Testis (tissue), 2 donors: Measurements from ENCODE around the gene FOXRED2.

Experiments used
- CTCF ChIP-seq, 3 experiments: fragments of 450-650 bp in 2 of 3; fragments of 200-600 bp in 1 of 3; sonication (generic) in 1 of 3; IDR thresholded peaks; one replicate each; pipeline ENCODE4 v1.5.1; 2016 to 2019; ENCODE audit warnings: antibody characterized with exemption in 3 of 3, mild to moderate bottlenecking in 2 of 3, moderate library complexity in 1 of 3
- POLR2A ChIP-seq: fragments of 450-650 bp; IDR thresholded peaks from one replicate; pipeline ENCODE4 v1.6.1; 2017; ENCODE audit warnings: antibody characterized with exemption, mild to moderate bottlenecking, moderate library complexity

- TF ChIP-seq POLR2A (no peak), CTCF (IDR thresholded peaks at IDR 0.05) (no peak)
These were observed 15.8 kb upstream of the FOXRED2 start for GRCh38 chr22:36522662-36523061.
